DLD1 (cell line): ENCODE results near the gene STIL.

Experiments
- in situ Hi-C: cut with HindIII; loops from 2 replicates; pipeline ENCODE4 v1.10.0; 2017; ENCODE audit warnings: low sequenced_read_pairs

STIL gene

DNA sequence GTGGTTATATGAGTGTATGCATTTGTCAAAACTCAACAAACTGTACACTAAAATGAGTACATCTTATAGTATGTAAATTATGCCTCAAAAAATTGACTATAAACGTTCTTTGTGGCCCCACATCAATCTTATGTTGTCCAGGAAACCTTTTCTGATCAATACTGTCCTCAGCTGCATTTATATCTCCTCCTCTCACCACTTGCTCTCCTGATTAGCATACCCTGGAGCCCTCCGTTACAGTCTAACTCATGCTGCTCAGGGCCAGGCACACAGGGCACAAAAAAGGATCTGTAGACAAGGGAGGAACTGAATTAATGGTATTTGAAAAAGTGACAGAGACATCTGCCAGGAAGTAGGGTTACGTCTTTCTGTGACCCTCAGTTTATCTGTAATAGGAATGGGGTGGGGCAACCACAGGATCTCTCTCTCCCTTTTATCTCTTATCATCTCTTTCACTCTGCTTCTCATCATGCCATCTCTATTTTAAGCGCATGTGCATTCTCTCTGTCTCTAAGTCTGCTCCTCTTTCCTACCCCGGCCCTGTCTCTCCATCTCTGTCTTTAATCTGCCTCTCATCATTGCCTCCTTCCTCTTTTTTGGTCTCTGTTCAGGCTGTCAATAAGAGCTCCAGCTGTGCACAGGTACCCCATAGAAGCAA lies 74.9 kb downstream of the STIL start:
- in situ Hi-C loops, result no loop called here

DNA sequence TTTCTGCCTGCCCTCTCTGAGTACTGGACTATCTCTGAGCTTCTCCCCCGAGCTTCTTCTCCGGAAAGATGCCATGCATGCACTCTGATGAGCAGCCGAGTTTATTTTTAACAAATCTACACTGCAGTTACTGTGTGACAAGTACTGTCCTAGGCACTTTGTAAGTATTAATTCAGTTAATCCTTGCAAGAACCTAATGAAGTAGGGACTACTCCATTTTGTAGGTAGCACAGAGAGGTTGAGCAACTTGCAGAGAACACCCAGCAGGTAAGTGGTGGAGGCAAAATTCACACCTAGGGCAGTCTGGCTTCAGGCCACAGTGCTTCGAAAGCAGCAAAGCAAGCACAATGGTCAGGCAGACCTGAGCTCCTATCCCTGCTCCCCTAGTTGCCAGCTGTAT lies 78.1 kb downstream of the STIL start:
- in situ Hi-C loops, result no loop called here

DNA sequence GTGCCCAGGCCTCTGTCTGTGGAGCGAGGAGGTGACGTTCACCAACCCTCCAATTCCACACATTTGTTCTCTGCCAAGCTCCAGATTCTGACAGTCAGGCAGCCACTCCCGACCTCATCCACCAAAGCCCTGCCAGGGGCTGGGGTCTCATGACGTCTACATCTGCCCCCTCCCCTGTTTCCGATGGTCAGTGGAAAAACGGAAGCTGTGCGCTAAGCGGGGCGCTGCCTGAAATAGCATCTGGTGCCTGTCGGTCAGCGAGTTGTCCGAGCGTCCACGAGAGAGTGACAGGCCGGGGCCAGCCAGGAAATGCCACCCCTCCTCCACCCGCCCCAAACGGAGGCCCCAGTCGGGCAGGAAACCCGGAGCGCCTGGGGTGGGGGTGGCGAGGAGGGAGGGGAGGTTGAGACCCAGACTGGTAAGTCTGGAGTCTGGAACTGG lies 78.7 kb downstream of the STIL start:
- in situ Hi-C loops, result no loop called here

DNA sequence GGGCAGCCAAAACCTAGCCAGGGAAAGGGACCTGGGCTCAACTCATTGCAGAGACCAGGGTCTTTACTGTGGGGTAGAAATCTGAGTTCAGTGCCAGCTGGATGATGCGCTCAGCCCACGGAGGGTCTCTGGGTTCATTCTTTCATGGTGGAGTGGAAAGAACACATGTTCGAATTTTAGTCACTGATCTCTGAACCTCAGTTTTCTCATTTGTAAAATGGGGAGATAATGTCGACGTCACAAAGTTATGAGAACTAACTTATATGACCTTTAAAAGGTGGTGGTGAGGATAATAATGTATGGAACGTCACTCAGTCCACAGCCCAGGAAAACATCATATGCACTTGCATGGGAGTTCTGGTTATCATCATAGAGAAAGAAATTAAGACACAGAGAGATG lies 80.8 kb downstream of the STIL start:
- in situ Hi-C loops, result no loop called here

DNA sequence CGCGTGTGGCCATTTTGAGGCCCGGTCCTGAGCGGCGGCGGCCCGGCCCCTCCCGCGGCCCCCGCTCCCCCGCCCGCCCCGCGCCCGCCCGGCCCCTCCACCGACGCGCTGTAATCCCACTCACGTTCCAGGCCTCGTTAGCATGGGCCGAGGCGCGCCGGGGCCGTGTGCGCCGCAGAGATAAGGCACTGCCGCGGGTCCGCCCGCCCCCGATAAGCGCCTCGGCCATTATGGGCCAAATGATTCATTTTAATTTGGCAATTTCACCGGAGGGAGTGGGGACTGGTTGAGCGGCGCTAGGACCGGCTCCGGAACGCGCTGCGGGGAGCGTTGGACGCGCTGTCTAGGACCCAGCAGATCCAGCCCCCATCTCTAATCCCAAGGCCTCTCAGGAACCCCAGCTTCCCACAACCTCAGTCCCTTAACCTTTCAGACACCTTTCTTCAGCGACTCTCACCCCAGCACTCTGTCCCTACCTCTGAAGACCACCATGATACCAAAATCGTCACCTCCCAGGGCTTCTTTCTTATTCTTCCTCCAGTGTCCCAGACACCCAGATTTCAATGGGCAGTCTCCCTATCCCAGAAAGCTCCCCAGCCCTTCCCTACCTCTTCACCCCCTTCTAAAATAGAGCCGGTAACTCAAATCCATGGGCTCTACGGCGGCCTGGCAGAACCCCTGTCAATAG lies 81.6 kb downstream of the STIL start, which contains the start of gene TAL1:
Gene TAL1 (minus strand): TSS at position 39 of the 688 bp plus-strand sequence. CDS start 6,337 bp downstream, outside the sequence.
- in situ Hi-C loops, result no loop called here

DNA sequence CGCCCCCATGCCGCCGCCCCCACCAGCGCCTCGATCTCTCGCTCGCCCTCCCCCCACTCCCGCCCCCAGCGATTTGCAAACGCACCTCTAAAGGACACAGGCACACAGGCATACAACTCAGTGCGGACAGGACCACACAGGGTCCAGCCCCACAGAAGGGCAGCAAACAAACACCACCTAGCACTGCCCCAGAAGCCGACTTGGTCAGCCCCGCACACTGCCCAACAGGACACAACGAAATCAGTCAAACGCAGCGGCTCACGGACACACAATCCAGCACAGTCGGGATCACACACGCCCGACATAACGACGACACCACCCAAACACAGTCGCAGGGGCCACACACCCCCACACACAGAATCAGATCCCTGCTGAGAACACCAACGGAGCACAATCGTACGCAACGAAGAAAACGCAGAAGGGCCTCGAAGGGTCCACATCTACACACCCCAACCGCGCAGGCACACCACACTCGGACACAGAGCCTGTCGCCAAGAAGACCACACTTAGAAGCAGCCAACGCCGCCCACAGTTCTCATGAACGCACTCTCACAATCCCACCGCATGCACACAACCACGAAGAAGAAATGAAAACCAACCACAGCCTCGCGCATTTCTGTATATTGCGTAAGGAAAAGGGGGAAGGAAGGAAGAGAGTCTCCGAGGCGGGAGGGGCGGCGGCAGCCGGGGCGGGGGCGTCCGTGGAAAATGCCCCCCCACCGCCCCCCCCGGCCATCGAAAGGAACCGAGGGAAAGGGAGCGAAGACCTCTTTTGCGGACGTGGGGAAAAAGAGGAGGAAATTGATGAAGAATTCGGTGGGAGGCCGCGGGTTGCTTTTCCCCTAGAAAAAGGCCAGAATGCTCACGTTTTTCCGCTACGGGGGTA lies 82.4 kb downstream of the STIL start:
- in situ Hi-C loops, result no loop called here

DNA sequence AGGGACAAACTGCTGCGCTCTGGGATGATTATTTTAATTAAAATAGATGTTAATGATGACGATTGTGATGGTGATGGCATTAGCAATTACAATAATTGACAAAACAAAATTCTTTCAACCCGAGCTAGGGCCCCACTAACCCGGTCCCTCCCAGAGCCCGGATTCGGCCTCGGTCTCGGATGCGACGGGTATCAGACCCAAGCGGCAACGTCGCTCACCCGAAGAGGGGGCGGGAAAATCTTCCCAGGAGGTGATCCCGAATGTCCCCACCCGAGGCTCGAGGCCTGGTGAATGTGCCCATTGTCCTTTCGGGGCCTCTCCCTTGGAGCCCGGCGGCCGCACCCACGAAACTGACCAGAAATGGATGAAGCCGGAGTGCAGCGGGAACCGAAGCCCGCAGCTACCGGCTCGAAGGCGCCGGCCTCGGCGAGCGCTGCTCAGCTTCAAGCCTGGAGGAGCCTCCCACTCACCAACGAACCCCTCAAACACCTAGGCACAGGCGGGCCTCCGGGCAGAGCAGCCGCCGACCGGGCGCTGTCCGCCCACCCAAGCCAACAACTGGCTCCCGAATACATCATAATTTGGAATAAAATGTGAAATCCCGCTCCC lies 83.2 kb downstream of the STIL start:
- in situ Hi-C loops, result no loop called here

DNA sequence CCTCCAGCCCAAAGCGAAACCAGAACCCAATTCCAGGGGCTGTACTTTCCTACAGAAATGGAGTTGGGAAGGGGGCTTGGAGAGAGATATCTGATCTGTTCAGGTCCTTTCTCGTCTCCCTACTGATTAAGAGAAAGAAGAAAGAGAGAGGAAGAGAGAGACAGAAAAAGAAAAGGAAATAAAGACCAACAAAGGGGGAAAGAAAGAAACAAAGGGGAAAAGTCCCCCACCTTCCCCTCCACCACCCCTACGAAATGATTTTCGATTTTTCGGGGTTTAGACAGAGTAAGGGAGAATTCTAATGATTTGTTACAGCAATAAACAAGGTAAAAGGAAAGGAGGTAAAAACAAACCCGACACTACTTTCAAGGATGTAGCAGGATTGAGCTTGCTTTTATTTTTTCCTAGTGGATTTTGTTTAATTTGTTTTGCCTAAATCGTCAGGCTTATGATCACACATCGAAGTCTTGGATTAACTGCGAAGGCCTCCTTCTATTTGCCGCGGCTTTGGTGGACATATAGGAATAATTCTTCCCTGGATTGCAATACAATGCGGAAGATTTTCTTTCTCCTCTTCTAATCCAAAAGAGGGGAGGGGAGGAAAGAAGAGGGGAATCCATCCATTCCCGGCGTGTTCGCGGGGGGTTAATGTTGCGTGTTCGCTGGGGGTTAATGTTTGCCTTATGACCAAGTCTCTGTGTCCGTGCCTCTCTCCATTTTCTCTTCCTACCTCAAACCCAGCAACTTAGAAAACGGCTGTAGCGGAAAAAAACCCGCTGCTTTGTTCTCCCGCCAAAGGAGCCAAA lies 83.9 kb downstream of the STIL start:
- in situ Hi-C loops, result no loop called here

DNA sequence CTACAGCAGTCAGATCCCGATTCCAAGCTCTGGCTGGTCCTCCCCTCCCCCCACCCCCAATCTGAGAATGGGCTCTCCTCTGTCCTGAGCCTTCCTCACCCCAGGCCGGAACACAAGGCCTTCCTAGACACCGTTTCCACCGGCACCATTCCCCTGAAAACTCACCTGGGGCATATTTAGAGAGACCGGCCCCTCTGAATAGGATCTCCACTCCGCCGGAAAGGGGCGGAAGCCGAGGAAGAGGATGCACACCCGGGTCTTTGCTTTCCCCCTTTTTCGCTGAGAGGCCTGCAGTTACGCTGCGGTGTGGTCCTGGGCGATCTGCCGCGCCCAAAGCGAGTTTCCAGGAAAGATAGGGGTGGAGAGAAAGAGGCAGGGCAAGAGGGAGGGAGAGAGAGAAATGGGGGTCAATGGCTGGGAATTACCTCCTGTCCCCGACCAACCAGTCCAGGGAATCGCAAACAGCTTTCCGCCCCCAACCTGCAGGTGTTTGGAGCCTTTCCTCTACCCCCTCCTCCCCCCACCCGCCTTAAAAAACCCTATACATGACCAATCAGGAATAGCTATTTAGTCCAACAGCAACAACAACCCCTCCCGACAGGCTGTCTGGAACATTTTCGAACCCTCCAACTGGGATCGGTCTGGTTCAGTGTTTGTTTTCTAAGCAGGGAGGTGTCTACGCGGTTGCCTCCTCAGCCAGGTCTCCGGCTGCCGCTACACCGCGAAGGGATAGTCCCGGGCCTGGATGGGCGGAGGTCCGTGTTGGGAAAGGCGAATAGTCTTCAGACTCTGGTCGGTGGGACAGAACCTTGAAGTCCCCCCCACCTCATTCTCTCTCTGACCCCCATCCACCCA lies 84.7 kb downstream of the STIL start:
- in situ Hi-C loops, result no loop called here

DNA sequence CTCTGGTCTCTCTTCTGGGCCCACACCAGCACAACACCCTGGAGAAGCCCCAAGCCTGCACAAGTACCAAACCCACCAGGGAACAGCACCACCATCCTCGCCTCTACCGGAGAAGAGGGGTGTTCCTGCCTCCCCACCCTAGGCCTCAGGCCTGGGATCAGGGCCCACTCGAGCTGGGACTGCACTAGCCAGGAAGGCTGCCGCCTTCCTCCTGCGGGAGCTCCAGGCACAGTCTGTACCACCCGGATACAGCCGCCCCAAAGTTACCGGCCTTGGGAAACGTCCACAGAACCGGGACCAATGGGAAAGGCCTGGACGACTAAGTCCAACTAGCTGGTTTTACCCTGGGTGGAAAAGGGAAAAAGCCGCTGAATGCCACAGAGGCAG lies 85.3 kb downstream of the STIL start:
- in situ Hi-C loops, result no loop called here

DNA sequence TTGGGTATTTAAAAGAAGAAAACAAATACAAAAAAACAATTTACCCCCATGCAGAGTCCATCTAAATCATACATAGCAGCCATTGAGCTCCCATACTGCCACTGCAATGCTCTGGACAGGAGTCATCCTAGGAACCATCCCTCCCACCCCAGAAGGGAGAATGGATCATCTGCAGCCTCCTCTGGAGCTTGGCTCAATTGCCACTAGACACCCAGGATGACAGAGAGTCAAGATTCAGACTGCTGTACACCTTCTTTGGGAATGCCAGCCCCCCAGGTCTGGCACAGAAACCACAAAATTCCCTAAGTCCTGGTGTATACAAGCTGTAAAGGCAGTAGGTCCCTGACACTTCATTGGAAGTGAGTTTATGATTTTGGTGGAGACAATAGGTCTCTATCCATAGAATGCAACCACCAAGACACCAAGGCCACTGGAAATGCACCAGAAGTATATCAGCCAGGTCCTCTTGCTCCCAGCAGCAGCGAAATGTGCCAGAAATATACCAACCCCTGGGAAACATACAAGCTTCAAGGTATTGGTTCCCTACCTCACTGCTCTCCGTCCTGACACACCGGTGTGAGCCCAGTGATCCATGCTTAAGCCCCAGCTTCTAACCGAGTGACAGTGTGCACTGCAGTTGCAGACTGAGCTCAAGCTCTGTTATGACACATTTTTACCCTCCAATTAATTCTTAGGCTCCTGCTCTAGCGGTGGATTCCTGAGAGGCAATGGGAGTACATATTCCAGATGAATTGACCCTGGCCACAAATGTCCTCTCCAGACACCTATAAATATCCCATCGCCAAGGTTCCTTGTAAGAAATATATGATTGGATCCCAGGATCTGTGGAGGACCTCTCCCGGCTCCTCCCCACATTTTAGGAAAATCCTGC lies 86.4 kb downstream of the STIL start:
- in situ Hi-C loops, result no loop called here

DNA sequence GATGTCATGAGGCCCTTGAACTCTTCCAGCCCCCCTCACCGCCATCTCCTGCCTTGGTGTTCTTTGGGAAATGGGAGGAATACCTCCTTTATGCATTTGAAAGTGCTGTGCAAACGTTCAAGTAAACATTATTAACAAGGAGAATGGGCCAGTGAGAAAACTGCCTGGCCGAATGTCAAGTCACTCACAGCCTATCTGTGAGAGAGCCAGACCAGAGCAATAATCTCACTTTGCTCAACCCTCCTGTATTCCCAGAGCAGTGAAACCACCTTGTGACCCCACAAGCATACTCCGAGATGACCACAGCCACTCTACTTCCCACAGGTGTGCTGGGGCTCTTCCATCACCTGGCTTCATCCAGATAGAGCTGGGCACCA lies 87.1 kb downstream of the STIL start:
- in situ Hi-C loops, result no loop called here

DNA sequence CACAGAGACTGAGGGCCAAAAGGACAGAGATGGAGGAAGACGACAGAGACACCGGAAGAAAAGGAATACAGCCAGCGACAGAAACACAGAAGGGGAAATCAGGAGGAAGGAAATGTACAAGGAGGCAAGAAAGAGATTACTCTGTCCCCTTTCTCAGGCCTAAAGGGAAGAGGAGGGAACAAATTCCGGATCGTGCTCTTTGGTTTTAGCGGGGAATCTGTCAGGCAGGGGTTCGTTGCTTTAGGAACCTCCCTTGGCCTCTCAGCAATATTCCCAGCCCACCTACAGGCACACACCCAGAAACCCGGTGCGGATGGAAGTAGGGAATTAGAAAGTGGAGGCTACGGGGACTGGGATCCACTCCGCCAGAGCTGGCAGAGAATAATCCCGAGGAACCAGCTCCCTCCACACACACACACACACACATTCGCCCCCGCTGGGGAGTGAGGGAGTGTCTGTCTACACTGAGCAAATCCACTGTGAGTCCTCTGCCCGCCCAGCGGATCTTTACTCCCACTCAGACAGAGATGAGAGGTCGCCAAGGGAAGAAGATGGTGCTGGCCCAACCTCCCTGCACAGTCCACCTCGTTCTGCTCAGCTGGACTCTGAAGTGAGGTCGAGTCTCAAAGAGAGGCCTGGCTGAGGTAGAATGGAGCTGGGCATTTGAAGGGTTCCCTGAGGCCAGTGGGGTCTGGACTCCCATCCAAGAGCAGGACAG lies 87.7 kb downstream of the STIL start:
- in situ Hi-C loops, result no loop called here

DNA sequence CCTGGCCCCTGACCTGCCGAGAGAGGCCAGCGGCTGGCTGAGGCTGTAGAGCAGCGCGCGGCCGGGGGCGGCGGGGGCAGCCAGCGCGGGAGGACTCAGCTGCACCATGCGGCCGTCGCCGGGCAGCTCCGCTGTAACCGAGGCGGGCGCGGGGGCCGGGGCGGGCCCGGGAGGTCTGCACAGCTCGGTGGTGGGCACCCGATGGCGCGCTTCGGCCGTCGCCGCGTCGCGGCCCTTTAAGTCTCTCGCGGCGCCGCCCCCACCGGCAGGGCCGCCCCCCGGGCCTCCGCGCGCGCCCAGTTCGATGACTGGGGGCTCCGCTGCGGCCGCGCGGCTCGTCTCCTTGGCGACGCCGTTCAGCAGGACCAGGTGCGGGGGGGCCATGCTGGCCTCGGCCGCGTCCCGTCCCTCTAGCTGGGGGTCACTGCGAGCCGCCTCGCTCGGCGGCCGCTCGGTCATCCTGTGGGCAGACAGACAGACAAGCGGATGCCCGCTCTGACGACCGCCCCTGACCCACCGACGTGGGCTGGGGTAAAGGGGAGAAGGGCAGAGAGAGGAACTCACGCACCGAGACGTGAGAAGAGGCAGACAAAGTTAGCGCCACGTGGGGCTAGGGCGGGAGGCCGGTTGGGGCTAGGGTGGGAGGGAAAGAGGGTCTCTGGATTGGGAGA lies 88.4 kb downstream of the STIL start:
- in situ Hi-C loops, result no loop called here

DNA sequence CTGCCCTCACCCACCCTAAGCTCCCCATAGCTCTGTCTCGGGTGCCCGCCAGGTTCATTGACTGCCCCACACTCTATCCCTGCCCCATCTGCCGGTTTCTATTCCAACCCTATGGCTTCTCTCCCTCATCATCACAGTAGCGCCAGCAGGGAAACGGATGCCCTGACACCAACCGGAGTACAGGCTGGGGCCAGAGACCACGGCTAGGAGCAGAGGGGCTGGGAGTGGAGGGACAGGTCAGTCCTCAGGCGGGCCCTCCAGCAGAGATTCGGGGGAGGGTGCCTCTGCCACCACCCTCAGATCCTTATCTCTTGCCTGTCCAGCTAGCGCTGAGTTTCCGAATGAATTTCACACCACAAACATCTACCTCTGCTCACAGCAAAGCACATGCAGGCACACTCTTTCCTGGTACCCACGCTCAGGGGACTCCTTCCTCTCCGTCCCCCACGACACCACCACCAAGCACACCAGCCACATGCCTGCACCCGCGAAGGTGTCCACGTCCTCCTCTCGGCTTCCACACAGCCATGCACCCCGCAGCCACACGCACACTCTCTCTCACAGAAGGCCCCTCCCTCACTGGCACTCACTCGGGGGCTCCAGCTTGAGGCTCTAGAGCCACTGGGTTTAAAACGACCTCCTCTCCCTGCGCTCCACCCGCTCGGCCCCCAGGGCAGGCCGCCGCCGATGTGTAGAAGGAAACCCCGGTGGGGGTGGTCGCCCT lies 89.1 kb downstream of the STIL start:
- in situ Hi-C loops, result no loop called here

DNA sequence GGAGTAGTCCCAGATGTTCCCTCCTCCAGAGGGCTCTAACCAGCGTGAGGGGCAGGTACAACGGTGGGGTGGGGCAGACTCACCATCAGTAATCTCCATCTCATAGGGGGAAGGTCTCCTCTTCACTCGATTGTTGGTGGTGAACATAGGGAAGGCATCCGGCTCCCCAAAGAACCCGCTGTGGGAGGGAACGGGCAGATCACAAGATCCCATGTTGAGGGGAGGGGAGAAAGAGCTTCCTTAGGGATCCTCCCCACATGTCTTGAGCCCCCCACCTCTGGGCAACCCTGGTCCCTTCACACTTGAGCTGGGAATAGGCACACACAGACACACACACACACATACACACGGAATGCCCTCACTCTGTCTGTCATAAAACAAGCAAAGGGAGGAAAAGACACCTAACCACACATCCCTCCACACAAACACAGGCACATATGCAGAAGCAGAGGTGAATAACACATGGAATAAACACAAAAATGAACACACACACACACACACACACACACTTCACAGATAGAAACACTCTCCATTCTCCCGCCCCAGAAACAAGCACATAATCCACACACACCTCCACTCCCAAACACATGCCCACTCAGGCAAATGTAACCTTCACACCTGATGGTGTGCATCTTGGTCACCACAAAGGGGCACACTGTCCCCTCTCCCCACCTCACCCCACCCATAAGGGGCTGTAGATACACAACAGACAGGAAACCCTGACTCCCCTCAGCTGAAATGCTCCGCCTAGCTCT lies 89.8 kb downstream of the STIL start:
- in situ Hi-C loops, result no loop called here
